CD4-positive, alpha-beta T cell treated with Interleukin-2 at 100 ng/mL for 4 hours (primary cell): ENCODE results near the gene CERS1.
A peak's percentile ranks its signal among the peaks of the same experiment; 100 is the strongest.

Experiments
- DNase-seq: peaks from one replicate; pipeline ENCODE4 v3.0.0-alpha.2; 2020; ENCODE audit warnings: low spot score

The CERS1 gene

GRCh38 chr19:18895824-18896341, at the start of gene CERS1:
Gene CERS1 (minus strand): TSS chr19:18896158. CDS start chr19:18896072, 86 bp downstream.
- no peak for DNase-seq

GRCh38 chr19:18945297-18945696, 49.3 kb upstream of the CERS1 start:
- no peak for DNase-seq

GRCh38 chr19:18943465-18943864, 47.5 kb upstream of the CERS1 start:
- DNase-seq: no peak

- DNase-seq: no peak
Measured at GRCh38 chr19:18942692-18943091, 46.7 kb upstream of the CERS1 start.

- DNase-seq: no peak
Measured at GRCh38 chr19:18941628-18942354, 45.8 kb upstream of the CERS1 start.

GRCh38 chr19:18940769-18941627, 45.0 kb upstream of the CERS1 start, which contains the start of gene HOMER3:
Gene HOMER3 (minus strand): TSS chr19:18941217. CDS start chr19:18938982, 2,235 bp downstream.
- DNase-seq: peak; percentile 73

- no peak for DNase-seq
Measured at GRCh38 chr19:18939922-18940768, 44.2 kb upstream of the CERS1 start.

- DNase-seq: no peak
Measured at GRCh38 chr19:18939163-18939562, 43.2 kb upstream of the CERS1 start.

GRCh38 chr19:18933297-18933696, 37.3 kb upstream of the CERS1 start:
- no peak for DNase-seq

GRCh38 chr19:18932216-18932841, 36.4 kb upstream of the CERS1 start:
- peak; percentile 73 for DNase-seq

- DNase-seq: no peak
Measured at GRCh38 chr19:18931316-18932162, 35.6 kb upstream of the CERS1 start.

- no peak for DNase-seq
Measured at GRCh38 chr19:18929311-18929710, 33.4 kb upstream of the CERS1 start.

GRCh38 chr19:18928018-18928805, 32.3 kb upstream of the CERS1 start:
- no peak for DNase-seq

GRCh38 chr19:18924684-18925213, 28.8 kb upstream of the CERS1 start:
- DNase-seq: no peak

GRCh38 chr19:18922228-18922985, 26.4 kb upstream of the CERS1 start:
- no peak for DNase-seq

GRCh38 chr19:18921593-18921992, 25.6 kb upstream of the CERS1 start:
- DNase-seq: no peak

GRCh38 chr19:18920400-18920799, 24.4 kb upstream of the CERS1 start:
- DNase-seq: no peak

- no peak for DNase-seq
Measured at GRCh38 chr19:18919900-18920214, 23.9 kb upstream of the CERS1 start.
